ENCODE results near the gene TRPV5. TPM values are rescaled to one million over a fixed set of nuclear protein-coding genes. Genes with fewer than 3 reads are reported as not detected.

Gene TRPV5
- total RNA-seq, 3 donors from 2014 or later = not detected

DNA sequence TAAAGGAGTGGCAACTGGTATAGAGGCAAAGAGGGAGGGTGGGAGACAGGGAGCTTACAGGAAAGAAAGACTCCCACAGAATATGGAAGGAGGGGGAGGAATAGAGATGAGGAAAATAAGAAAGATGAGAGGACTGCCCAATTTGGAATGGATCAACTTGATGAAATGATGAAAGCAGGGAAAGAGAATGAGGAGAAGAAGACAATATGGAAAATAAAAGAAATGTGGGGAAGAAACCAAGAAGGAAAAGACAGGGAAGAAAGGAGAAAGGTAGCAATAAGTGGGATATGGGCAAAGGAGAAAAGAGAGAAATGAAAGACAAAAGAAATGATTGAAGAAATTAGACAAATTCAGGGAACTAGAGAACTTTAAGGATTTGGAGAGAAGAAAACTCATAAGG, 25.7 kb upstream of the TRPV5 start:
- no peak for ATAC-seq
- Histone ChIP-seq H3K36me3 (ENCODE audit: low read depth) (no peaks in the 10 kb centered on the region), H3K4me1 (ENCODE audit: low read depth) (no peaks in the 10 kb centered on the region), H3K4me3 (no peak overlapping the region), H3K9me3 (peaks cover 8% of the 10 kb centered on the region)
- intact Hi-C loops (cut with DNase I, micrococcal nuclease) = no loop called here
- DNase-seq = no peak
- TF ChIP-seq, protein P1, sequence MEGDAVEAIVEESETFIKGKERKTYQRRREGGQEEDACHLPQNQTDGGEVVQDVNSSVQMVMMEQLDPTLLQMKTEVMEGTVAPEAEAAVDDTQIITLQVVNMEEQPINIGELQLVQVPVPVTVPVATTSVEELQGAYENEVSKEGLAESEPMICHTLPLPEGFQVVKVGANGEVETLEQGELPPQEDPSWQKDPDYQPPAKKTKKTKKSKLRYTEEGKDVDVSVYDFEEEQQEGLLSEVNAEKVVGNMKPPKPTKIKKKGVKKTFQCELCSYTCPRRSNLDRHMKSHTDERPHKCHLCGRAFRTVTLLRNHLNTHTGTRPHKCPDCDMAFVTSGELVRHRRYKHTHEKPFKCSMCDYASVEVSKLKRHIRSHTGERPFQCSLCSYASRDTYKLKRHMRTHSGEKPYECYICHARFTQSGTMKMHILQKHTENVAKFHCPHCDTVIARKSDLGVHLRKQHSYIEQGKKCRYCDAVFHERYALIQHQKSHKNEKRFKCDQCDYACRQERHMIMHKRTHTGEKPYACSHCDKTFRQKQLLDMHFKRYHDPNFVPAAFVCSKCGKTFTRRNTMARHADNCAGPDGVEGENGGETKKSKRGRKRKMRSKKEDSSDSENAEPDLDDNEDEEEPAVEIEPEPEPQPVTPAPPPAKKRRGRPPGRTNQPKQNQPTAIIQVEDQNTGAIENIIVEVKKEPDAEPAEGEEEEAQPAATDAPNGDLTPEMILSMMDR (IDR thresholded peaks at IDR 0.05) = no peak

GRCh38 chr7:142957723-142958122, 24.2 kb upstream of the TRPV5 start:
- intact Hi-C loops (cut with DNase I, micrococcal nuclease) = no loop called here
- DNase-seq = no peak

DNA sequence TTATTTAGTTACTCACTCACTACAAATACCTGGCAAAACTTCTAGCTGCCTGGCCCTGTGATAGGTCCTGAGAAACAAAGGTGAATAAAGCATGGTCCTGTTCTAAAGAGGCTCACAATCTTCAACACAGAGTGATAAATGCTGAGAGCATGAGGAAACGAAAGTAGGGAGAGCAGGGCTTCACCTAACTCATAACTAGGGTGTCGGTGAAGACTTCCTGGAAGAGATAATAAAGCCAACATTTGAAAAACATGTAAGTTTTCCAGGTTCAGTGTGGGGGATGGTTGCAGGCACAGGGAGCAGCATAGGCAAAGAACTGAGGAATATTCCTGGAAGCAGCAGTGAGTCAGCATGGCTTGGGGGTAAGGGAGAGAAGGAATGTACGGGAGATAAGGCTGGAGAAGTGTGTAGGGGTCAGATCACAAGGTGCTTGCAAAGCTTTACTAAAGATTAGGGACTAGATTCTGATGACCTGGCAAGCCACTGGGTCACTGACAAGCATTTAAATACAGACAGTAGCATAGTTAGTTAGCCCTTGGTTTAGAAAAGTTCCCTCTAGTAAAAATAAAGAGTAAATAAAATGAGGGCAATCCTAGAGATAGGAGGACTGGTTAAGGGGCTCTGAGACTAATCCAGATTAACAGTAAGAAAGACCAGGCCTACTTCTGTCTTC, 23.5 kb upstream of the TRPV5 start:
- H3K4me3 ChIP-seq = no peak overlapping the region
- H3K9me3 ChIP-seq = peaks cover 8% of the 10 kb centered on the region
- no peaks in the 10 kb centered on the region for H3K4me1 ChIP-seq (ENCODE audit: low read depth)
- no peaks in the 10 kb centered on the region for H3K36me3 ChIP-seq (ENCODE audit: low read depth)
- TF ChIP-seq, protein P1 (IDR thresholded peaks at IDR 0.05) = no peak
- DNase-seq (no peak), ATAC-seq (peak; percentile 50)
- intact Hi-C loops (cut with DNase I, micrococcal nuclease) = no loop called here

More at GRCh38 chr7:142957723-142958122, 24.2 kb upstream of the TRPV5 start:
- Histone ChIP-seq H3K36me3 (ENCODE audit: low read depth) (no peaks in the 10 kb centered on the region), H3K9me3 (peaks cover 8% of the 10 kb centered on the region), H3K4me1 (ENCODE audit: low read depth) (no peaks in the 10 kb centered on the region), H3K4me3 (no peak overlapping the region)
- no peak for ATAC-seq
- TF ChIP-seq, protein P1 (IDR thresholded peaks at IDR 0.05) = no peak

DNA sequence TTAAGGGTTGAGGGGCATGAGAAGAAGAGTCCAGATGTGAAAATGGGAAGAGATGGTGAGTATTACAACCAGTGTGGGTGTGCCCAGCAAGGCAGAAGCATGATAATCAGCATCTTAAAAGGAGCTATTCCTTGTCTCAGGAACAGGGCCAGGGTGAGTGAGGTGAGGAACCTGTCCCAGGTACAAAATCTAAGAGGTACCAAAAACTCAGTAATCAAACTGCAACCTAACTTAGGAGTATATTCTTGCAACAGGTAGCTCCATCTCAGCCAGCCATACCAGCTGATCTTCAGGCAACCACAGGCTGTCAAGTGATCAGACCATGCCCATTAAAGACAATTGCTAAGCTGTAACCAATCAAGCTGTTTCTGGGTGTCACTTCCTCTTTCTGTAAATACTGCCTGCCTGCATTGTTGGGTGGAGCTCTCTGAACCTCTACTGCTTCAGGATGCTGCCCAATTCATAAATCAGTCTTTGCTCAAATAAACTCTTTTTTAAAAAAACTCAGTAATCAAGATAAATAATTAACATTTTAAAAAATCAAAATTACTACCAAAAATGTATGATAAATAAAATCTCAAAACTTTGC, 21.2 kb upstream of the TRPV5 start:
- TF ChIP-seq, protein P1 (IDR thresholded peaks at IDR 0.05) = no peak
- Histone ChIP-seq H3K4me1 (ENCODE audit: low read depth) (no peaks in the 10 kb centered on the region), H3K4me3 (no peak overlapping the region), H3K36me3 (ENCODE audit: low read depth) (no peaks in the 10 kb centered on the region), H3K9me3 (peaks cover 8% of the 10 kb centered on the region)
- no peak for ATAC-seq
- intact Hi-C loops (cut with DNase I, micrococcal nuclease) = no loop called here
- no peak for DNase-seq

DNA sequence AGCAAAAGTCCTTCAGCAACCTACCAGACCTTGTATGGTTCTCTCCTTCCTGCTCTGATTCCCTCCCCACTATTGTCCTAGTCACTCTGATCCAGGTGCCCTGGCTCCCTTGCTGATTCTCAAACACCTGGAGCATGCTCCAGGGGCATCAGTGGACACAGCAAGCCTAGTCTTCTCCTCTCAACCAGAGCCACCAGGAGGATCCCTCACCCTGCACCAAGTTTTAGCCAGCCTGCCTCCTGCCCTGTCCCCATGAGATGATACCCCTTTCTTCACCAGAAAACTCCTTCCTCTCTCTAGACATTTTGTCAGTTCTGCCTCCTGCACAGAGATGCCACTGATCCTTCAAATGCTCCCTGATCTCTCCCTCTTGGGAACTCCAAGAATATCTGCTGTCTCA, 16.7 kb upstream of the TRPV5 start:
- peaks cover 6% of the 10 kb centered on the region for H3K9me3 ChIP-seq
- intact Hi-C loops (cut with DNase I, micrococcal nuclease) = no loop called here
- ATAC-seq (no peak), DNase-seq (no peak)
- TF ChIP-seq, protein P1 (IDR thresholded peaks at IDR 0.05) = no peak
- H3K4me3 ChIP-seq = no peak overlapping the region
- H3K36me3 ChIP-seq (ENCODE audit: low read depth) = no peaks in the 10 kb centered on the region
- no peaks in the 10 kb centered on the region for H3K4me1 ChIP-seq (ENCODE audit: low read depth)

All from mucosa of descending colon (tissue), 3 donors.